PC-9 (cell line): Measurements from ENCODE around the gene LARGE1. TPM values are rescaled to one million over a fixed set of nuclear protein-coding genes. Genes with fewer than 3 reads are reported as not detected.

Experiments used
- BruUV-seq: library from RNA; stranded (reverse); fragments of 400-500 nt; replicated peaks from 2 replicates; lab custom pipeline; 2021; lab: Mats Ljungman, UMichigan
- CTCF ChIA-PET: fragments of 300-600 bp; sonication (Branson Sonifier 250); formaldehyde crosslinking; loops from one replicate; lab custom pipeline; 2022; ENCODE audit warnings: antibody characterized with exemption; lab: Charles Lee
- POLR2A ChIA-PET: fragments of 300-600 bp; sonication (Branson Sonifier 250); formaldehyde crosslinking; loops from one replicate; lab custom pipeline; 2022; ENCODE audit warnings: antibody characterized with exemption; ENCODE audit not compliant: unreplicated experiment; lab: Charles Lee
- DNase-seq, 2 experiments: peaks; one replicate each; pipeline versions ENCODE4 v3.0.0 to v3.0.0-alpha.2; 2015 to 2022; ENCODE audit warnings: mixed read lengths in 1 of 2
- H2AFZ ChIP-seq: fragments of 200-600 bp; sonication (generic); 2 replicates; pipeline ENCODE4 v1.8.1; 2017; ENCODE audit warnings: antibody characterized with exemption
- H3F3A ChIP-seq: fragments of 200-600 bp; sonication (generic); 2 replicates; pipeline ENCODE4 v1.8.1; 2017; ENCODE audit warnings: antibody characterized with exemption, mild to moderate bottlenecking, low read depth; ENCODE audit not compliant: insufficient read depth
- H3K27ac ChIP-seq: fragments of 200-600 bp; sonication (generic); 2 replicates; pipeline ENCODE4 v1.6.1; 2016; ENCODE audit warnings: mixed run types
- H3K27me3 ChIP-seq: fragments of 200-600 bp; sonication (generic); 2 replicates; pipeline ENCODE4 v1.6.1; 2016; ENCODE audit warnings: low read depth, mixed run types; ENCODE audit not compliant: insufficient read depth
- H3K36me3 ChIP-seq: fragments of 200-600 bp; sonication (generic); 2 replicates; pipeline ENCODE4 v1.6.1; 2016; ENCODE audit warnings: low read depth, mixed run types
- H3K4me1 ChIP-seq: fragments of 200-600 bp; sonication (generic); replicated peaks from 2 replicates; pipeline ENCODE4 v1.6.1; 2016; ENCODE audit warnings: mixed run types; ENCODE audit not compliant: insufficient read depth
- H3K4me2 ChIP-seq: fragments of 200-600 bp; sonication (generic); 2 replicates; pipeline ENCODE4 v1.6.1; 2017; ENCODE audit warnings: mixed run types
- H3K4me3 ChIP-seq: fragments of 200-600 bp; sonication (generic); 2 replicates; pipeline ENCODE4 v1.6.1; 2016; ENCODE audit warnings: mixed run types
- H3K79me2 ChIP-seq: fragments of 200-600 bp; sonication (generic); 2 replicates; pipeline ENCODE4 v1.6.1; 2017; ENCODE audit warnings: low read depth, mixed run types
- H3K9me2 ChIP-seq: fragments of 200-600 bp; sonication (generic); 2 replicates; pipeline ENCODE4 v1.8.1; 2017; ENCODE audit warnings: mild to moderate bottlenecking; ENCODE audit not compliant: insufficient read depth
- H3K9me3 ChIP-seq: fragments of 200-600 bp; sonication (generic); 2 replicates; pipeline ENCODE4 v1.8.1; 2016; ENCODE audit warnings: low read depth; ENCODE audit not compliant: insufficient read depth
- H4K20me1 ChIP-seq: fragments of 200-600 bp; sonication (generic); 2 replicates; pipeline ENCODE4 v1.8.1; 2017; ENCODE audit not compliant: insufficient read depth
- CTCF ChIP-seq: fragments of 200-600 bp; sonication (generic); conservative IDR thresholded peaks from 2 replicates; pipeline ENCODE4 v1.6.1; 2017; ENCODE audit warnings: mixed run types, antibody characterized with exemption, mild to moderate bottlenecking, moderate library complexity
- EZH2 ChIP-seq: fragments of 200-600 bp; sonication (generic); IDR thresholded peaks from 2 replicates; pipeline ENCODE4 v1.8.0; 2017; ENCODE audit warnings: antibody characterized with exemption, low read depth
- intact Hi-C: fragments of 100-400 bp; cut with micrococcal nuclease; formaldehyde crosslinking; loops from one replicate; pipeline ENCODE4 v1.10.0; 2022; ENCODE audit not compliant: unreplicated experiment
- total RNA-seq: library from RNA; stranded (reverse); gene quantifications from 2 replicates; pipeline ENCODE4 v1.2.3, GENCODE V29; 2021

LARGE1 gene
- total RNA-seq, 1 experiment from 2014 or later: 12.5 TPM

GRCh38 chr22:33332538-33332937 is 587.7 kb downstream of the LARGE1 start:
- Histone ChIP-seq H3F3A (no peaks in the 10 kb centered on the region), H4K20me1 (no peaks in the 10 kb centered on the region), H3K27ac (no peak overlapping the region), H3K27me3 (no peaks in the 10 kb centered on the region), H2AFZ (no peak overlapping the region), H3K36me3 (no peaks in the 10 kb centered on the region), H3K4me2 (no peak overlapping the region), H3K4me3 (no peak overlapping the region), H3K4me1 (no peaks in the 10 kb centered on the region), H3K9me3 (no peaks in the 10 kb centered on the region), H3K79me2 (no peaks in the 10 kb centered on the region), H3K9me2 (no peaks in the 10 kb centered on the region)
- DNase-seq: no peak
- intact Hi-C loops: no loop called here
- POLR2A ChIA-PET: no interaction called here
- BruUV-seq: no TSS peak
- CTCF ChIA-PET: no interaction called here
- TF ChIP-seq CTCF: no peak
- no peak for TF ChIP-seq EZH2

GRCh38 chr22:33331017-33331416 is 589.3 kb downstream of the LARGE1 start:
- Histone ChIP-seq H2AFZ (no peak overlapping the region), H3K27ac (no peak overlapping the region), H3K79me2 (no peaks in the 10 kb centered on the region), H3F3A (no peaks in the 10 kb centered on the region), H3K36me3 (no peaks in the 10 kb centered on the region), H3K4me2 (no peak overlapping the region), H3K9me2 (no peaks in the 10 kb centered on the region), H3K4me1 (no peaks in the 10 kb centered on the region), H3K4me3 (no peak overlapping the region), H3K27me3 (no peaks in the 10 kb centered on the region), H3K9me3 (no peaks in the 10 kb centered on the region), H4K20me1 (no peaks in the 10 kb centered on the region)
- no peak for DNase-seq
- CTCF ChIA-PET: no interaction called here
- POLR2A ChIA-PET: no interaction called here
- TF ChIP-seq EZH2 (no peak), CTCF (no peak)
- no TSS peak for BruUV-seq
- intact Hi-C loops: no loop called here

- no peak overlapping the region for H3K27ac ChIP-seq
- no TSS peak for BruUV-seq
- no peaks in the 10 kb centered on the region for H3K4me1 ChIP-seq
These were observed 589.7 kb downstream of the LARGE1 start for GRCh38 chr22:33330534-33330933.

More at GRCh38 chr22:33330534-33330933, 589.7 kb downstream of the LARGE1 start:
- TF ChIP-seq EZH2: no peak
- no peak for TF ChIP-seq CTCF
- no peak overlapping the region for H2AFZ ChIP-seq
- H3K27me3 ChIP-seq: no peaks in the 10 kb centered on the region
- intact Hi-C loops: no loop called here
- DNase-seq: no peak
- H3K79me2 ChIP-seq: no peaks in the 10 kb centered on the region
- H3K36me3 ChIP-seq: no peaks in the 10 kb centered on the region
- ChIA-PET POLR2A (no interaction called here), CTCF (no interaction called here)
- H3F3A ChIP-seq: no peaks in the 10 kb centered on the region
- no peak overlapping the region for H3K4me3 ChIP-seq
- H3K9me2 ChIP-seq: no peaks in the 10 kb centered on the region
- no peaks in the 10 kb centered on the region for H3K9me3 ChIP-seq
- H3K4me2 ChIP-seq: no peak overlapping the region
- no peaks in the 10 kb centered on the region for H4K20me1 ChIP-seq
